ENCODE data around the gene GNA12. TPM values are rescaled to one million over a fixed set of nuclear protein-coding genes. Genes with fewer than 3 reads are reported as not detected.

Gene GNA12
- total and polyA plus RNA-seq, 4 donors: 3.7 to 19.0 (median 11.3) TPM

DNA sequence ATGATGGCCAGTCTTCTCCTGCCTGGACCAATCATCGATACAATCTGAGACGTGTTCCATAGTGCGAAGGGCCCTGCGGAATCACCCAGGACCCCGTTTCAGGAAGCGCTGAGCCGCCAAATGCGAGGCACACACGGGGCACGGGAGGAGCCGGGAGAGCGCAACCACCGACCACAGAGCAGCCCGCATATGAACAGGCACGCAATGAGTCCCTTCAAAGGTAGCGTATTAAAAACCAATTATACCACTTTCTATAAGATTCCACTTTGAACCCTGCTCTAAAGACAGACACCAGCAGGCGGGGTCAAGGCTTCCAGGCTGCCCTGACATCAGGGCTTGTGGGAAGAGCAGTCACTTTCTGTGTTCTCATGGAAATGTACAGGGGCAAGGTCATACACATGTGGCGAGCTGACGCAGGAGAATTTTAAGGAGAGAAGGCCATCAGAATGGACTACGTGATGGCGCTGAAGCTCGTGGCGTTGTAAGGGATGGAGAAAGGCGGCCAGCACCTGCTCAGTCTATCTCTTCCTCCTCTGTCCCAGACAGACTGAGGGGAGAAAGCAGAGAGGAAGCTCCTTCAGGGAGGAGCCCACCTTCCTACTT lies 109.9 kb downstream of the GNA12 start:
- 89% methylated on average over 24 of the region's 24 CpGs for WGBS
- Histone ChIP-seq H3K27ac (ENCODE audit: low read depth in 1 of 2, low read length in 2 of 2) (no peak overlapping the region), H3K4me3 (ENCODE audit: low read depth in 1 of 3, low read length in 3 of 3) (no peak overlapping the region), H3K27me3 (ENCODE audit: control insufficient read depth in 4 of 4, insufficient read depth in 4 of 4, low read length in 3 of 4) (no peaks in the 10 kb centered on the region), H3K9ac (ENCODE audit: low read depth in 1 of 2, low read length in 2 of 2) (no peak overlapping the region), H3K9me3 (ENCODE audit: control insufficient read depth in 4 of 4, low read length in 3 of 4) (no peaks in the 10 kb centered on the region), H3K4me1 (ENCODE audit: control insufficient read depth in 4 of 4, insufficient read depth in 4 of 4, low read length in 3 of 4) (peaks cover 0 to 4% (median 0%) of the 10 kb centered on the region in 4 donors), H3K36me3 (ENCODE audit: control insufficient read depth in 4 of 4, insufficient read depth in 3 of 4, low read depth in 1 of 4, low read length in 3 of 4) (peaks cover 0 to 6% (median 1%) of the 10 kb centered on the region in 4 donors)
- no peak for DNase-seq (ENCODE audit: low spot score)
- TF ChIP-seq JUND (IDR thresholded peaks at IDR 0.05): no peak
- TF ChIP-seq REST (IDR thresholded peaks at IDR 0.05): no peak

- peak; percentile 41 for DNase-seq (ENCODE audit: low spot score)
- peak in 1 of 2 donors; percentile 10 for TF ChIP-seq RAD21 (IDR thresholded peaks at IDR 0.05)
- no peak for TF ChIP-seq REST (IDR thresholded peaks at IDR 0.05)
- peak; percentile 20 for TF ChIP-seq NR2F2 (IDR thresholded peaks at IDR 0.05)
These were observed 111.0 kb downstream of the GNA12 start for GRCh38 chr7:2732959-2733584.

DNA sequence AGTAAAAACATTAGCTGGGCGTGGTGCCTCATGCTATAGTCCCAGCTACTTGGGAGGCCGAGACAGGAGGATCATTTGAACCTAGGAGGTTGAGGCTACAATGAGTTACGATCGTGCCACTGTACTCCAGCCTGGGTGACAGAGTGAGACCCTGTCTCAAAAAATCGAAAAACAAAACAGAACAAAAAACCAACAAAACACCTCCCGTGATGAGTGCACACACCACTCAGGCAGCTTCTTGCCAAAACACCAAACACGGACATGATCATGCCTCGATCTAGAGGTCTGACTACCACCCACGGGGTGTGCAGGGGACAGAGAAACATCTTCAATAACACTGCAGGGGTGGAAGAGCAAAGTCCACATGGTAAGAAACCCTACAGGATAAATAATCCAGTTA lies 111.7 kb downstream of the GNA12 start:
- peaks cover 0 to 4% (median 0%) of the 10 kb centered on the region in 4 donors for H3K4me1 ChIP-seq (ENCODE audit: control insufficient read depth in 4 of 4, insufficient read depth in 4 of 4, low read length in 3 of 4)
- DNase-seq (ENCODE audit: low spot score): no peak
- no peak for TF ChIP-seq SP1 (IDR thresholded peaks at IDR 0.05)
- no peak for TF ChIP-seq RXRA (IDR thresholded peaks at IDR 0.05)
- no peak for TF ChIP-seq FOXA2 (IDR thresholded peaks at IDR 0.05)
- no peak for TF ChIP-seq TAF1 (conservative IDR thresholded peaks at IDR 0.05)
- TF ChIP-seq FOXA1 (IDR thresholded peaks at IDR 0.05): no peak
- TF ChIP-seq HNF4A (conservative IDR thresholded peaks at IDR 0.05): no peak
- no peak for TF ChIP-seq GABPA (IDR thresholded peaks at IDR 0.05 in 1 of 2, conservative IDR thresholded peaks at IDR 0.05 in 1 of 2)
- TF ChIP-seq JUND (IDR thresholded peaks at IDR 0.05): no peak
- TF ChIP-seq RAD21 (IDR thresholded peaks at IDR 0.05): no peak
- no peak for TF ChIP-seq REST (IDR thresholded peaks at IDR 0.05)
- no peak for TF ChIP-seq ZBTB33 (IDR thresholded peaks at IDR 0.05)
- no peak for TF ChIP-seq HNF4G (IDR thresholded peaks at IDR 0.05)
- TF ChIP-seq NR2F2 (IDR thresholded peaks at IDR 0.05): no peak
- no peak overlapping the region for H3K4me3 ChIP-seq (ENCODE audit: low read depth in 1 of 3, low read length in 3 of 3)
- no peak overlapping the region for H3K9ac ChIP-seq (ENCODE audit: low read depth in 1 of 2, low read length in 2 of 2)
- peaks cover 0 to 6% (median 1%) of the 10 kb centered on the region in 4 donors for H3K36me3 ChIP-seq (ENCODE audit: control insufficient read depth in 4 of 4, insufficient read depth in 3 of 4, low read depth in 1 of 4, low read length in 3 of 4)
- no peak overlapping the region for H3K27ac ChIP-seq (ENCODE audit: low read depth in 1 of 2, low read length in 2 of 2)
- no peaks in the 10 kb centered on the region for H3K27me3 ChIP-seq (ENCODE audit: control insufficient read depth in 4 of 4, insufficient read depth in 4 of 4, low read length in 3 of 4)
- no peaks in the 10 kb centered on the region for H3K9me3 ChIP-seq (ENCODE audit: control insufficient read depth in 4 of 4, low read length in 3 of 4)
- WGBS: 92% methylated on average over 9 of the region's 9 CpGs

More at GRCh38 chr7:2732959-2733584, 111.0 kb downstream of the GNA12 start:
- no peak overlapping the region for H3K27ac ChIP-seq (ENCODE audit: low read depth in 1 of 2, low read length in 2 of 2)
- H3K27me3 ChIP-seq (ENCODE audit: control insufficient read depth in 4 of 4, insufficient read depth in 4 of 4, low read length in 3 of 4): no peaks in the 10 kb centered on the region
- peaks cover 0 to 4% (median 0%) of the 10 kb centered on the region in 4 donors for H3K4me1 ChIP-seq (ENCODE audit: control insufficient read depth in 4 of 4, insufficient read depth in 4 of 4, low read length in 3 of 4)
- peaks cover 0 to 6% (median 1%) of the 10 kb centered on the region in 4 donors for H3K36me3 ChIP-seq (ENCODE audit: control insufficient read depth in 4 of 4, insufficient read depth in 3 of 4, low read depth in 1 of 4, low read length in 3 of 4)
- no peak overlapping the region for H3K9ac ChIP-seq (ENCODE audit: low read depth in 1 of 2, low read length in 2 of 2)
- H3K4me3 ChIP-seq (ENCODE audit: low read depth in 1 of 3, low read length in 3 of 3): no peak overlapping the region
- no peaks in the 10 kb centered on the region for H3K9me3 ChIP-seq (ENCODE audit: control insufficient read depth in 4 of 4, low read length in 3 of 4)
- WGBS: 73% methylated on average over 18 of the region's 18 CpGs

All from liver (tissue), 9 donors.